Ovary (tissue), 3 donors: ENCODE measurements around the gene BBIP1.

Experiments used
- CTCF ChIP-seq, 3 donors: fragments of 450-650 bp in 2 of 3; fragments of 200-600 bp in 1 of 3; IDR thresholded peaks; one replicate each; pipeline versions ENCODE4 v1.5.1 to v1.8.0; 2016 to 2022; ENCODE audit warnings: antibody characterized with exemption in 3 of 3, mild to moderate bottlenecking in 1 of 3
- EP300 ChIP-seq: sonication (generic); formaldehyde crosslinking; IDR thresholded peaks from one replicate; pipeline ENCODE4 v1.6.1; 2017; ENCODE audit warnings: antibody characterized with exemption
- POLR2A ChIP-seq: fragments of 450-650 bp; IDR thresholded peaks from one replicate; pipeline ENCODE4 v1.6.1; 2017; ENCODE audit warnings: antibody characterized with exemption, mild to moderate bottlenecking, moderate library complexity
- donor health status: DM: no; HTN: no; CAD: no.

GRCh38 chr10:110927461-110927860, 8.5 kb upstream of the BBIP1 start:
- TF ChIP-seq EP300: no peak
- no peak for TF ChIP-seq CTCF (IDR thresholded peaks at IDR 0.05)
- no peak for TF ChIP-seq POLR2A
